SK-N-SH (cell line): ENCODE data around the gene KIF6.

Experiments
- EP300 ChIP-seq, 2 experiments: IDR thresholded peaks; 2 replicates each; pipeline versions ENCODE4 v1.4.0 to v1.6.1; 2012; ENCODE audit warnings: borderline replicate concordance in 1 of 2, low read depth in 1 of 2, low read length in 1 of 2
- GABPA ChIP-seq: IDR thresholded peaks from 2 replicates; pipeline ENCODE4 v1.4.0; 2012; ENCODE audit warnings: low read depth, mild to moderate bottlenecking
- MEF2A ChIP-seq: IDR thresholded peaks from 2 replicates; pipeline ENCODE4 v1.4.0; 2012; ENCODE audit warnings: low read depth, borderline replicate concordance
- RAD21 ChIP-seq: IDR thresholded peaks from 2 replicates; pipeline ENCODE4 v1.6.1; 2012; ENCODE audit warnings: mild to moderate bottlenecking, low read length
- SIN3A ChIP-seq: IDR thresholded peaks from 2 replicates; pipeline ENCODE4 v1.6.1; 2012; ENCODE audit warnings: low read depth, mild to moderate bottlenecking, low read length, moderate library complexity, borderline replicate concordance
- SMC3 ChIP-seq: IDR thresholded peaks from 2 replicates; pipeline ENCODE4 v1.6.1; 2012; ENCODE audit warnings: low read depth, low read length, improper control_type of control experiment
- YY1 ChIP-seq: IDR thresholded peaks from 2 replicates; pipeline ENCODE4 v1.4.0; 2012; ENCODE audit warnings: low read depth, mild to moderate bottlenecking
- TF ChIP-seq, protein P1 (sequence below): fragments of 200-600 bp; sonication (generic); IDR thresholded peaks from 2 replicates; pipeline ENCODE4 v1.6.1; 2017; ENCODE audit warnings: antibody characterized with exemption, mild to moderate bottlenecking, moderate library complexity
- TF ChIP-seq, protein P2 (sequence below): IDR thresholded peaks from 2 replicates; pipeline ENCODE4 v1.6.1; 2012; ENCODE audit warnings: mild to moderate bottlenecking, low read depth, low read length, moderate library complexity
- TF ChIP-seq, protein P3 (sequence below): IDR thresholded peaks from 2 replicates; pipeline ENCODE4; 2012

DNA sequence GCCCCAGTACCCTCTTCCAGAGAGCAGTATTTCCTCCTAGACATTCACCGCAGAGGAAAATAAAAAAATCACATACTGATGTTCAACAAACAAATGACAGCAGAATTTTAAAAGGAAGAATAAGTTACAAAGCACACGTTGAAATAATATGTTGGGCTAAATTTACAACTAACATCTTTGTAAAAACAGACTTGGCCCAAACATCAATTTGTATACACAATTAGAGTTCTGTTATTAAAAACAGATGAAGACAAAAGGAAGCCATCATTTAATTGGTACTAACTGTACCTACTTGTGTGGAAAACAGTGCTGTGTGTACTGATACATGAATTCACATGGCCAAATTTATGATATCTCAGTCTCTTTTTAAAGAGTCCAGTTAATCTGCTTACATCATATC, 46.3 kb downstream of the KIF6 start:
- TF ChIP-seq, protein P1, sequence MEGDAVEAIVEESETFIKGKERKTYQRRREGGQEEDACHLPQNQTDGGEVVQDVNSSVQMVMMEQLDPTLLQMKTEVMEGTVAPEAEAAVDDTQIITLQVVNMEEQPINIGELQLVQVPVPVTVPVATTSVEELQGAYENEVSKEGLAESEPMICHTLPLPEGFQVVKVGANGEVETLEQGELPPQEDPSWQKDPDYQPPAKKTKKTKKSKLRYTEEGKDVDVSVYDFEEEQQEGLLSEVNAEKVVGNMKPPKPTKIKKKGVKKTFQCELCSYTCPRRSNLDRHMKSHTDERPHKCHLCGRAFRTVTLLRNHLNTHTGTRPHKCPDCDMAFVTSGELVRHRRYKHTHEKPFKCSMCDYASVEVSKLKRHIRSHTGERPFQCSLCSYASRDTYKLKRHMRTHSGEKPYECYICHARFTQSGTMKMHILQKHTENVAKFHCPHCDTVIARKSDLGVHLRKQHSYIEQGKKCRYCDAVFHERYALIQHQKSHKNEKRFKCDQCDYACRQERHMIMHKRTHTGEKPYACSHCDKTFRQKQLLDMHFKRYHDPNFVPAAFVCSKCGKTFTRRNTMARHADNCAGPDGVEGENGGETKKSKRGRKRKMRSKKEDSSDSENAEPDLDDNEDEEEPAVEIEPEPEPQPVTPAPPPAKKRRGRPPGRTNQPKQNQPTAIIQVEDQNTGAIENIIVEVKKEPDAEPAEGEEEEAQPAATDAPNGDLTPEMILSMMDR = no peak
- TF ChIP-seq, protein P2, sequence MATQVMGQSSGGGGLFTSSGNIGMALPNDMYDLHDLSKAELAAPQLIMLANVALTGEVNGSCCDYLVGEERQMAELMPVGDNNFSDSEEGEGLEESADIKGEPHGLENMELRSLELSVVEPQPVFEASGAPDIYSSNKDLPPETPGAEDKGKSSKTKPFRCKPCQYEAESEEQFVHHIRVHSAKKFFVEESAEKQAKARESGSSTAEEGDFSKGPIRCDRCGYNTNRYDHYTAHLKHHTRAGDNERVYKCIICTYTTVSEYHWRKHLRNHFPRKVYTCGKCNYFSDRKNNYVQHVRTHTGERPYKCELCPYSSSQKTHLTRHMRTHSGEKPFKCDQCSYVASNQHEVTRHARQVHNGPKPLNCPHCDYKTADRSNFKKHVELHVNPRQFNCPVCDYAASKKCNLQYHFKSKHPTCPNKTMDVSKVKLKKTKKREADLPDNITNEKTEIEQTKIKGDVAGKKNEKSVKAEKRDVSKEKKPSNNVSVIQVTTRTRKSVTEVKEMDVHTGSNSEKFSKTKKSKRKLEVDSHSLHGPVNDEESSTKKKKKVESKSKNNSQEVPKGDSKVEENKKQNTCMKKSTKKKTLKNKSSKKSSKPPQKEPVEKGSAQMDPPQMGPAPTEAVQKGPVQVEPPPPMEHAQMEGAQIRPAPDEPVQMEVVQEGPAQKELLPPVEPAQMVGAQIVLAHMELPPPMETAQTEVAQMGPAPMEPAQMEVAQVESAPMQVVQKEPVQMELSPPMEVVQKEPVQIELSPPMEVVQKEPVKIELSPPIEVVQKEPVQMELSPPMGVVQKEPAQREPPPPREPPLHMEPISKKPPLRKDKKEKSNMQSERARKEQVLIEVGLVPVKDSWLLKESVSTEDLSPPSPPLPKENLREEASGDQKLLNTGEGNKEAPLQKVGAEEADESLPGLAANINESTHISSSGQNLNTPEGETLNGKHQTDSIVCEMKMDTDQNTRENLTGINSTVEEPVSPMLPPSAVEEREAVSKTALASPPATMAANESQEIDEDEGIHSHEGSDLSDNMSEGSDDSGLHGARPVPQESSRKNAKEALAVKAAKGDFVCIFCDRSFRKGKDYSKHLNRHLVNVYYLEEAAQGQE = no peak
- TF ChIP-seq GABPA = no peak
- peak in 1 of 2 experiments; percentile 25; a peak in 1 of 4 replicates for TF ChIP-seq EP300 (IDR thresholded peaks at IDR 0.05; ENCODE audit: borderline replicate concordance in 1 of 2, low read depth in 1 of 2, low read length in 1 of 2)
- TF ChIP-seq, protein P3, sequence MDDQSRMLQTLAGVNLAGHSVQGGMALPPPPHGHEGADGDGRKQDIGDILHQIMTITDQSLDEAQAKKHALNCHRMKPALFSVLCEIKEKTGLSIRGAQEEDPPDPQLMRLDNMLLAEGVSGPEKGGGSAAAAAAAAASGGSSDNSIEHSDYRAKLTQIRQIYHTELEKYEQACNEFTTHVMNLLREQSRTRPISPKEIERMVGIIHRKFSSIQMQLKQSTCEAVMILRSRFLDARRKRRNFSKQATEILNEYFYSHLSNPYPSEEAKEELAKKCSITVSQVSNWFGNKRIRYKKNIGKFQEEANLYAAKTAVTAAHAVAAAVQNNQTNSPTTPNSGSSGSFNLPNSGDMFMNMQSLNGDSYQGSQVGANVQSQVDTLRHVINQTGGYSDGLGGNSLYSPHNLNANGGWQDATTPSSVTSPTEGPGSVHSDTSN = no peak
- TF ChIP-seq YY1 = no peak
- TF ChIP-seq MEF2A = no peak
- no peak for TF ChIP-seq SMC3
- TF ChIP-seq RAD21 = no peak
- no peak for TF ChIP-seq SIN3A
